Measurements from ENCODE around the gene MEIKIN.
"Not testable (repeated sequence)": the region's sequence is repeated elsewhere in the genome, so short reads cannot be mapped to it uniquely, and the experiment has no call there.

The MEIKIN gene

DNA sequence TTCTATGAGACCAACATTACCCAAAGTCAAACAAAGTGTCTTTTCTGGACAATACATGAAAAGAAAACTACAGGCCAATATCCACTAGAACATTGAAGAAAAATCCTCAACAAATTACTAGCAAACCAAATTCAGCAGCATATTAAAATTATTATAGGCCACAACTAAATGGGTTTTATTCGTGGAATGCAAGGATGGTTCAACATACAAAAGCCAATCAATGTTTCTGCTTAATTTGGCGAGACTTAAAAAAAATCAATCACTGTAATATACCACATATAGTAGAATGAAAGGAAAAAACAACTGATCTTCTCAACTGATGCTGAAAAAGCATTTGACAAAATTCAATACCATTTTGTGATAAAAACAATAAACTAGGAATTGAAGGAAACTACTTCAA, 96.8 kb downstream of the MEIKIN start:
- Histone ChIP-seq H3K4me2 (ENCODE audit: low read length) (no peak overlapping the region), H3K36me3 (ENCODE audit: control insufficient read depth, low read length) (no peaks in the 10 kb centered on the region), H3F3A (ENCODE audit: control insufficient read depth, insufficient read depth) (no peaks in the 10 kb centered on the region), H4K20me1 (ENCODE audit: control insufficient read depth, insufficient read depth, low read depth, low read length) (no peaks in the 10 kb centered on the region), H3K27me3 (ENCODE audit: control insufficient read depth, low read length) (no peaks in the 10 kb centered on the region), H3K27ac (ENCODE audit: low read depth, low read length) (no peak overlapping the region), H3K4me1 (ENCODE audit: control insufficient read depth, low read length) (no peaks in the 10 kb centered on the region), H3K4me3 (ENCODE audit: low read length) (no peak overlapping the region), H3K9me3 (ENCODE audit: control insufficient read depth, insufficient read depth, low read length) (peaks cover 14% of the 10 kb centered on the region; the same call in 1 of the 2 replicates), H3K79me2 (ENCODE audit: control insufficient read depth, low read length) (no peaks in the 10 kb centered on the region), H3K9me2 (replicated peaks; ENCODE audit: control insufficient read depth, low read length) (no peaks in the 10 kb centered on the region)
- TF ChIP-seq EZH2phosphoT487 (IDR thresholded peaks at IDR 0.05; ENCODE audit: borderline replicate concordance, low read length) (no peak), CTCF (IDR thresholded peaks at IDR 0.05; ENCODE audit: low read depth, low read length, poor library complexity, severe bottlenecking) (no peak)

DNA sequence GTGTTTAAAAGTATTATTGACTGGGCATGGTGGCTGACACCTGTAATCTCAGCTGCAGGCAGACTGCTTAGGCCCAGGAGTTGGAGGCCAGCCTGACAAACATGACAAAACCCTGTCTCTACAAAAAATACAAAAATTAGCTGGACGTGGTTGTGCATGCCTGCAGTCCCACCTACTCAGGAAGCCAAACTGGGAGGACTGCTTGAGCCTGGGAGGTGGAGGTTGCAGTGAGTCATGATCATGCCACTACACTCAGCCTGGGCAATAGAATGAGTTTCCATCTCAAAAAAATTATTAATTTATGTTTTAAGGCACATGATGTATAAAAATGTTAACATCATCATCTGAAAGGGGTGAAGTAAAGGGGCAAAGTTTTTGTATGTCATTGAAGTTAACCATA, 98.9 kb downstream of the MEIKIN start:
- Histone ChIP-seq H3K4me2 (ENCODE audit: low read length) (no peak overlapping the region), H4K20me1 (ENCODE audit: control insufficient read depth, insufficient read depth, low read depth, low read length) (no peaks in the 10 kb centered on the region), H3K79me2 (ENCODE audit: control insufficient read depth, low read length) (no peaks in the 10 kb centered on the region)

DNA sequence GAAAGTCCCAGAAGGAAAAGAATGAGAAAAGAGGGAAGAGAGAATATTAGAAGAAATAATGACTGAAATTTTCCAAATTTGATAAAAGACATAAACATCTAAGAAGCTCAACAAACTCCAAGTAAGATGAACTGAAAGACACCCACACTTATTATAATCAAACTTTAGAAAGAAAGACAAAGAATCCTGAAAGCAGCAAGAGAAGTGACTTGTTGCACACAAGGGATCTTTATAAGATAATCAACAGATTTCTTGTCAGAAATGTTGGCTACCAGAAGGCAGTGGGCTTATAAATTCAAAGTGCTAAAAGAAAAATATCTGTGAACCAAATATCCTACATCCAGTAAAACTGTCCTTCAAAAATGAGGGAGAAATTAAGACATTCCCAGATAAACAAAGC, 99.6 kb downstream of the MEIKIN start:
- Histone ChIP-seq H3K27ac (ENCODE audit: low read depth, low read length) (no peak overlapping the region), H3K4me3 (ENCODE audit: low read length) (no peak overlapping the region), H3K9me2 (replicated peaks; ENCODE audit: control insufficient read depth, low read length) (no peaks in the 10 kb centered on the region), H3F3A (ENCODE audit: control insufficient read depth, insufficient read depth) (no peaks in the 10 kb centered on the region), H3K4me2 (ENCODE audit: low read length) (no peak overlapping the region), H3K4me1 (ENCODE audit: control insufficient read depth, low read length) (no peaks in the 10 kb centered on the region), H3K36me3 (ENCODE audit: control insufficient read depth, low read length) (no peaks in the 10 kb centered on the region), H3K9me3 (ENCODE audit: control insufficient read depth, insufficient read depth, low read length) (peaks cover 27% of the 10 kb centered on the region), H3K79me2 (ENCODE audit: control insufficient read depth, low read length) (no peaks in the 10 kb centered on the region), H3K27me3 (ENCODE audit: control insufficient read depth, low read length) (no peaks in the 10 kb centered on the region), H4K20me1 (ENCODE audit: control insufficient read depth, insufficient read depth, low read depth, low read length) (no peaks in the 10 kb centered on the region)
- no peak for TF ChIP-seq EZH2phosphoT487 (IDR thresholded peaks at IDR 0.05; ENCODE audit: borderline replicate concordance, low read length)
- no peak for TF ChIP-seq CTCF (IDR thresholded peaks at IDR 0.05; ENCODE audit: low read depth, low read length, poor library complexity, severe bottlenecking)

More for the DNA sequence above, 98.9 kb downstream of the MEIKIN start:
- H3K4me3 ChIP-seq (ENCODE audit: low read length), result no peak overlapping the region
- TF ChIP-seq CTCF (IDR thresholded peaks at IDR 0.05; ENCODE audit: low read depth, low read length, poor library complexity, severe bottlenecking) (no peak), EZH2phosphoT487 (IDR thresholded peaks at IDR 0.05; ENCODE audit: borderline replicate concordance, low read length) (no peak)
- no peaks in the 10 kb centered on the region for H3K4me1 ChIP-seq (ENCODE audit: control insufficient read depth, low read length)
- H3K9me3 ChIP-seq (ENCODE audit: control insufficient read depth, insufficient read depth, low read length), result peaks cover 27% of the 10 kb centered on the region
- no peaks in the 10 kb centered on the region for H3K27me3 ChIP-seq (ENCODE audit: control insufficient read depth, low read length)
- H3F3A ChIP-seq (ENCODE audit: control insufficient read depth, insufficient read depth), result no peaks in the 10 kb centered on the region
- no peaks in the 10 kb centered on the region for H3K36me3 ChIP-seq (ENCODE audit: control insufficient read depth, low read length)
- no peak overlapping the region for H3K27ac ChIP-seq (ENCODE audit: low read depth, low read length)
- H3K9me2 ChIP-seq (replicated peaks; ENCODE audit: control insufficient read depth, low read length), result no peaks in the 10 kb centered on the region

DNA sequence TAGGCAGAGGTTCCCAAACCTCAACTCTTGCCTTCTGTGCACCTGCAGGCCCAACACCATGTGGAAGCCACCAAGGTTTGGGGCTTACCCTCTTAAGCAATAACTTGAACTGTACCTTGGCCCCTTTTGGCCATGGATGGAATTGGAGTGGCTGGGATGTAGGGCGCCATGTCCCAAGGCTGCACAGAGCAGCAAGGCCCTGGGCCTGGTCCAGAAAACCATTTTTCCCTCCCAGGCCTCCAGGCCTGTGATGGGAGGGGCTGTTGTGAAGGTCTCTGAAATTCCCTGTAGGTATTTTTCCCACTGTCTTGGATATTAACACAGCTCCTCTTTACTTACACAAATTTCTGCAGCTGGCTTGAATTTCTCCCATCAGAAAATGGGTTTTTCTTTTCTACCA, 102.5 kb downstream of the MEIKIN start:
- not testable (repeated sequence) for H3K4me3 ChIP-seq (ENCODE audit: low read length); H3F3A ChIP-seq (ENCODE audit: control insufficient read depth, insufficient read depth); H4K20me1 ChIP-seq (ENCODE audit: control insufficient read depth, insufficient read depth, low read depth, low read length); H3K9me2 ChIP-seq (replicated peaks; ENCODE audit: control insufficient read depth, low read length); H3K4me1 ChIP-seq (ENCODE audit: control insufficient read depth, low read length); H3K27ac ChIP-seq (ENCODE audit: low read depth, low read length); H3K27me3 ChIP-seq (ENCODE audit: control insufficient read depth, low read length); H3K36me3 ChIP-seq (ENCODE audit: control insufficient read depth, low read length); H3K79me2 ChIP-seq (ENCODE audit: control insufficient read depth, low read length); H3K4me2 ChIP-seq (ENCODE audit: low read length)
- H3K9me3 ChIP-seq (ENCODE audit: control insufficient read depth, insufficient read depth, low read length), result peaks cover 17% of the 10 kb centered on the region

DNA sequence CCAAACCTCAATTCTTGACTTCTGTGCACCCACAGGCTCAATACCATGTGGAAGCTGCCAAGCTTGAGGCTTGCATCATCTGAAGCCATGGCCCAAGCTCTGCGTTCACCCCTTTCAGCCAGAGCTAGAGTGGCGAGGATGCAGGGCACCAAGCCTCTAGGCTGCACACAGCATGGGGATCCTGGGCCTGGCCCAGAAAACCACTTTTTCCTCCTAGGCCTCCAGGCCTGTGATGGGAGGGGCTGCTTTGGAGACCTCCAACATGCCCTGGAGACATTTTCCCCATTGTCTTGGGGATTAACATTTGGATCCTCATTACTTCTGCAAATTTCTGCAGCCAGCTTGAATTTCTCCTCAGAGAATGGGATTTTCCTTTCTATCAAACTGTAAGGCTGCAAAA, 112.8 kb downstream of the MEIKIN start:
- H3K4me2 ChIP-seq (ENCODE audit: low read length); H3F3A ChIP-seq (ENCODE audit: control insufficient read depth, insufficient read depth); H3K27me3 ChIP-seq (ENCODE audit: control insufficient read depth, low read length); H3K9me3 ChIP-seq (ENCODE audit: control insufficient read depth, insufficient read depth, low read length); H3K4me1 ChIP-seq (ENCODE audit: control insufficient read depth, low read length); H4K20me1 ChIP-seq (ENCODE audit: control insufficient read depth, insufficient read depth, low read depth, low read length); H3K36me3 ChIP-seq (ENCODE audit: control insufficient read depth, low read length); H3K79me2 ChIP-seq (ENCODE audit: control insufficient read depth, low read length); H3K27ac ChIP-seq (ENCODE audit: low read depth, low read length); H3K4me3 ChIP-seq (ENCODE audit: low read length); H3K9me2 ChIP-seq (replicated peaks; ENCODE audit: control insufficient read depth, low read length): not testable (repeated sequence)
